SK-N-MC (cell line): ENCODE measurements around the gene SYNE1.

Experiments used
- DNase-seq: peaks from one replicate; pipeline ENCODE4 v3.0.0-alpha.2; 2011; ENCODE audit warnings: low read depth, low spot score
- H3K27ac ChIP-seq: fragments of 200-600 bp; sonication (generic); 2 replicates; pipeline ENCODE4 v1.5.1; 2016; ENCODE audit warnings: mixed run types
- H3K36me3 ChIP-seq: fragments of 200-600 bp; sonication (generic); 2 replicates; pipeline ENCODE4 v1.6.1; 2017; ENCODE audit warnings: antibody characterized with exemption, low read length, mixed read lengths; ENCODE audit not compliant: insufficient read depth
- H3K4me3 ChIP-seq: fragments of 200-600 bp; sonication (generic); 2 replicates; pipeline ENCODE4 v1.5.1; 2016
- H3K9ac ChIP-seq: fragments of 200-600 bp; sonication (generic); 2 replicates; pipeline ENCODE4 v1.8.0; 2017; ENCODE audit warnings: mixed run types, mixed read lengths; ENCODE audit not compliant: insufficient read length
- H3K9me3 ChIP-seq: fragments of 200-600 bp; sonication (generic); 2 replicates; pipeline ENCODE4 v1.6.1; 2017; ENCODE audit warnings: low read depth, mild to moderate bottlenecking, antibody characterized with exemption, low read length, moderate library complexity, mixed read lengths
- EZH2 ChIP-seq: fragments of 200-600 bp; sonication (generic); IDR thresholded peaks from one replicate; pipeline ENCODE4 v1.6.1; 2017; ENCODE audit warnings: antibody characterized with exemption
- FOXP2 ChIP-seq: optimal IDR thresholded peaks from 2 replicates; pipeline ENCODE3; 2011; ENCODE audit warnings: mild to moderate bottlenecking, moderate library complexity; ENCODE audit not compliant: insufficient read depth; ENCODE audit errors: extremely low read length, control extremely low read depth
- POLR2AphosphoS5 ChIP-seq: IDR thresholded peaks from 2 replicates; pipeline ENCODE4 v1.6.1; 2012; ENCODE audit warnings: mild to moderate bottlenecking, low read depth, low read length, borderline replicate concordance

SYNE1 gene

DNA sequence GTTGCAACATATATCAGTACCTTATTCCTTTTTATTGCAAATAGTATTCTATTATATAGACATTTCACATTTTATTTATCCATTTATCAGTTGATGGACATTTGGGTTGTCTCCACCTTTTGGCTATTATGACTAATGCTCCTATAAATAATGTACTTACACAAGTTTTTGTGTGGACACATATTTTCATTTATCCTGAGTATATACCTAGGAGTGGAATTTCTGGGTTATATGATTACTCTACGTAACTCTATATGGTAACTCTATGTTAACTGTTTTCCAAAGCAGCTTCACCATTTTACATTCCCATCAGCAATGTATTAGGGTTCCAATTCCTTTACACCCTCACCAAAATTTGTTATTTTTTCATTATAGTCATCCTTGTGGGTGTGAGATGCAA is 424.7 kb downstream of the SYNE1 start:
- Histone ChIP-seq H3K9ac (no peak overlapping the region), H3K27ac (no peak overlapping the region), H3K9me3 (no peaks in the 10 kb centered on the region), H3K4me3 (no peak overlapping the region), H3K36me3 (peaks cover 3% of the 10 kb centered on the region; the same call in 1 of the 2 replicates)
- DNase-seq, result no peak
- no peak for TF ChIP-seq FOXP2
- TF ChIP-seq POLR2AphosphoS5, result no peak
- no peak for TF ChIP-seq EZH2

DNA sequence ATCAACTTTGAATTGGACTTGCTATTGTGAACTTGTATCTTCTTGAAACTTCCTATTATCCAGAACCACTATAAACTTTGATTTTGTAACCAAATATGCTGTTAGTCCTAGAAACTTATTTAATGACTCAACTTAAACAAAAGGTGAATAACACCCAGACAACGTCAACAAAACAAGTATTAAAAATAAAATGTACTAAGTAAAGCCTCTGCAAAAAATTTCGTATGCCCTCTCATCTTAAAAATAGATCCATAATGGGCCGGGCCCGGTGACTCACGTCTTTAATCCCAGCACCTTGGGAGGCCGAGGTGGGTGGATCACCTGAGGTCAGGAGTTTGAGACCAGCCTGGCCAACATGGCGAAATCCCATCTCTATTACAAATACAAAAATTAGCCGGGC is 428.0 kb downstream of the SYNE1 start:
- TF ChIP-seq EZH2, result no peak
- TF ChIP-seq FOXP2, result no peak
- no peak for TF ChIP-seq POLR2AphosphoS5
- no peak for DNase-seq

DNA sequence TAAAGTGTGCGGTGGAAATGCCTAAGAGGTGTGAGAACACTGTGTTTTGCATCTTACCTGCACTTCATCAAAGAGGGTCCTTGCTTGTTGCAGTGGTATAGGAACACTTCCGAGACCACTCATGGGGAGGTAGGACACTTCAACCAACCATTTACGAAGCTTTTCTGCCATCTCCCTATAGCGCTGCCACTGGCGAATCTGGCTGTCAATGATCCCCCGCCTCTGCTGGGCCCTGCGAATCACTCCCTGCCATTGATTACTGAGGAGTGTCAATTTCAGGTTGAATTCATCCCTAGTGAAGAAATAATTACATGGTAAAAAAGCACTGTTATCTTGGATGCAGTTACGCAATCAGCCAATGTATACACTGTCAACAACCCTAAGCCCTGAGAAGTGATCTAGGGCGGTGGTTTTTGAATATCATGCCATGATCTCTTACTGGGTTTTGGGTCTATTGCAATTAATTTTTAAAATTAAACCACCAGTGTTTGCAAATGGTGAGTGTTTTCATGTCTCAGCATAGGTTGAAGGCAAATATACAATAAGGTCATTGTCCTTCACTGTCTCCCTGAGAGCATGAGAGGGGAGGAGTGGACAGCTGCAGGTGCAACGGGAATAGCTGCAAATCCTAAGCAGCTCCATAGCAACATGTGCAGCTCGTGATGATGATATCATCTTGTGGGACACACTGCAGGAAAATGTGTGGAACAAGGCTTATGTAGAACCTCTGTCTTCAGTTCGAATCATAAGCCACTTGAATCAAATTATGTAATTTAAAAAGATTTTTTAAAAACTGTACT is 429.0 kb downstream of the SYNE1 start:
- TF ChIP-seq POLR2AphosphoS5 (no peak), EZH2 (no peak), FOXP2 (no peak)
- Histone ChIP-seq H3K4me3 (no peak overlapping the region), H3K9ac (no peak overlapping the region), H3K36me3 (peaks cover 12% of the 10 kb centered on the region; the same call in 1 of the 2 replicates), H3K27ac (no peak overlapping the region), H3K9me3 (no peaks in the 10 kb centered on the region)
- no peak for DNase-seq

More for the DNA sequence above, 428.0 kb downstream of the SYNE1 start:
- Histone ChIP-seq H3K9ac (no peak overlapping the region), H3K4me3 (no peak overlapping the region), H3K9me3 (no peaks in the 10 kb centered on the region), H3K36me3 (peaks cover 12% of the 10 kb centered on the region; the same call in 1 of the 2 replicates), H3K27ac (no peak overlapping the region)

DNA sequence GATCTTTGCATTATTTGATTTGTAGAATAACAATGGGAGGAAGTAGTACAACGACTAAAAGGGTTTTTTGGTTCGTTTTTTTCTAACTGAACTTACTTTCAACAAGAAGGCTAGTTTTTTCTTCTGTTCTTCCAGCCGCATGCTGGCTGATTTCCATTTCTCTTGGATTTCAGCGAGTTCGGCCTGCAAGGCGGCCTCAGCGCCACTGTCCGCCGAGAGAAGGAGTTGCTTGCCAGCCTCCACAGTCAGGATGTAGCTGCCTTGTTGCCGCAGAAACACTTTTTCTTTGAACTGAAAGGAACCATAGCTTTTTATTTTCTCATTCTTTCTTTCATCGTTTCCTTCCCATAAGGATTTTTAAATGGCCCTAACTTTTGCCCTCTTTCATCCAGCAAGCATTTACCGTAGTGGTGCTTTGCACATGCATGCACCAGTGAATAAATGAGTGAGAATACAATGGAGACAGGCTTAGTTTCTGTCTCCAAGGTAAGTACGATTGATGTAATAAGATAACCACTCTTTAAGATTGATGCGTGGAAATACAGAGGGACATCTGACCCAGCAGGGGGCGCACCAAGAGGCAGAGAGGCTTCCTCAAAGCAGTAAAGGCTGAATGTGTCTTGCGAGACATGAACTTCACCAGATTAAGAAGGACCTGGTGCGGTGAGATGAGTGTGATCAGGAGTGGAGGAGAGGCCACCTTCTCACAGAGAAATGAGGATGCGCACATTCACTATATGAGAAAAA is 430.9 kb downstream of the SYNE1 start:
- no peak for DNase-seq

DNA sequence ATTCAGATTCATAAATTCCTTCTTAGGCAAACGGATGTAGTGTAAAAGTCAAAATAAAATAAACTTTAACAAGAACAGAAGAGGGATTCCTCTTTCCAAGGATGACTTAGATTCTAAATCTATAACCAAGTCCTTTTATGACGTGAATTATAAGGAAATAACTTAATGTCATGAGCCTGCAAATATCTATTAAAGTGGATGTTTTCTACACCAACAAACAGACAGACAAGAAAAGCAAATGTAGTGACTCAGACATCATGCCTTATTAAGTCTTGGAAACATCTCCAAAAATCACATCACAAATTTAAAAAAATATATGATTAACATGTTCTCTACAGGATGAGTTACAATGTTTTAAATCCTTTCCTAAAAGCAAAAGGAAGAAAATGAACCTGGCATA is 432.6 kb downstream of the SYNE1 start:
- Histone ChIP-seq H3K9ac (no peak overlapping the region), H3K36me3 (peaks cover 12% of the 10 kb centered on the region; the same call in 1 of the 2 replicates), H3K9me3 (no peaks in the 10 kb centered on the region), H3K27ac (no peak overlapping the region), H3K4me3 (no peak overlapping the region)
- TF ChIP-seq POLR2AphosphoS5 (no peak), FOXP2 (no peak), EZH2 (no peak)
- DNase-seq, result no peak

More for the DNA sequence above, 430.9 kb downstream of the SYNE1 start:
- H3K9me3 ChIP-seq, result no peaks in the 10 kb centered on the region
- no peak for TF ChIP-seq FOXP2
- no peak for TF ChIP-seq EZH2
- no peak for TF ChIP-seq POLR2AphosphoS5
- H3K36me3 ChIP-seq, result peaks cover 12% of the 10 kb centered on the region; the same call in 1 of the 2 replicates
- H3K27ac ChIP-seq, result no peak overlapping the region
- H3K9ac ChIP-seq, result no peak overlapping the region
- H3K4me3 ChIP-seq, result no peak overlapping the region

DNA sequence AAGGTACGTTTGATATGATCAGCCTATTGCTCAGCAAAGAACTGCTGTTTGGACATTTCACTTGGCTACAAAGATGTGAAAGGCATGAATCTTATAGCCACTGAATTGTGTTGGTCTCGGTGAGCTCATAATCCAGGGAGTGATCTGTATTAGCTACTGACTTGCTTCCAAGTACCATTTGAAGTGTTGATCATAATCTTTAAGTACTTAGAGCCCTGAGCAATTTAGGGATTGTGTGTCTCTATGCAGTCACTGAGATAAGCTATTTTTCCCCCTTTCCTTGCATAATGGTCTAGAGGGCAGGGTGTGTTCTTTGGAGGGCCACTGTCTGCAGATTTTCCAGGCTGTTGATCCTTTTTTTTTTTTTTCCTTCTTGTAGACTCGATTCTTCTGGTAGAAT is 436.0 kb downstream of the SYNE1 start:
- TF ChIP-seq EZH2, result no peak
- no peak for TF ChIP-seq POLR2AphosphoS5
- TF ChIP-seq FOXP2, result no peak
- Histone ChIP-seq H3K9ac (no peak overlapping the region), H3K36me3 (peaks cover 7% of the 10 kb centered on the region), H3K4me3 (no peak overlapping the region), H3K27ac (no peak overlapping the region), H3K9me3 (no peaks in the 10 kb centered on the region)
- no peak for DNase-seq

DNA sequence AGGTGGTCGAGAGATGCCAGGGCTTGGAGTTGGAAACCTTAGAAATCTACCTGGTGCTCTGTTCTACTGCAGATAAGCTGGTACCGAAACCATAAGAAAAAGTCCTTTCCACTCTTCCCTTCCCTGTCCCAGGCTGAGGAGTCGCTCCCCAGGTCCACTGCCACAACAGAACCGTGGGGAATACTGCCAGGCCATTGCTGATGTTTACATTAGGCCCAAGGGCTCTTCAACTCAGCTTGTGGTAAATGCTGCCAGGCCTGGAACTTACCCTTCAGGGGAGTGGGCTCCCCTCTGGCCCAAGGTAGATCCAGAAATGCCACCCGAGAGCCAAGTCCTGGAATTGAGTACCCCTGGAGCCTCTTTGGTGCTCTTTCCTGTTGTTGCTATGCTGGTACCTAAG is 441.3 kb downstream of the SYNE1 start:
- DNase-seq, result no peak
- Histone ChIP-seq H3K9me3 (no peaks in the 10 kb centered on the region), H3K36me3 (peaks cover 7% of the 10 kb centered on the region), H3K9ac (no peak overlapping the region), H3K27ac (no peak overlapping the region), H3K4me3 (no peak overlapping the region)
- TF ChIP-seq FOXP2, result no peak
- no peak for TF ChIP-seq POLR2AphosphoS5
- no peak for TF ChIP-seq EZH2

DNA sequence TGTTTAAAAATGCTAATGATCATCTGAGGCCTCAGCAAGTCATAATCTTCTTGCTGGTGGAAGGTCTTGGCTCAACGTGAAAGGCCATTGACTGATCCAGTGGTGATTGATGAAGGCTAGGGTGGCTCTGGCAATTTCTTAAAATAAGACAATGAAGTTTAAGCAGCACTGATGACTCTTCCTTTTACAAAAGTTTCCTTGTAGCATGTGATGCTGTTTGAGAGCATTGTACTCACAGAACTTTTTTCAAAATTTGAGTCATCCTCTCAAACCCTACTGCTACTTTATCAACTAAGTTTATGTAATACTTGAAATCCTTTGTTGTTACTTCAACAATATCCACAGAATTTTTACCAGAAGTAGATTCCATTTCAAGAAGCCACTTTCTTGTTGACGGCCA is 447.4 kb downstream of the SYNE1 start:
- Histone ChIP-seq H3K36me3 (no peaks in the 10 kb centered on the region), H3K9ac (no peak overlapping the region), H3K9me3 (no peaks in the 10 kb centered on the region), H3K27ac (no peak overlapping the region), H3K4me3 (no peak overlapping the region)
- DNase-seq, result no peak
- no peak for TF ChIP-seq EZH2
- TF ChIP-seq POLR2AphosphoS5, result no peak
- TF ChIP-seq FOXP2, result no peak
